Ascending aorta (tissue), 2 donors: ENCODE data around the gene RARS2. TPM values are rescaled to one million over a fixed set of nuclear protein-coding genes. Genes with fewer than 3 reads are reported as not detected.
A peak's percentile ranks its signal among the peaks of the same experiment; 100 is the strongest.

Experiments used
- DNase-seq, 2 donors: peaks; one replicate each; pipeline ENCODE4 v3.0.0-alpha.2; 2019; ENCODE audit warnings: low spot score in 2 of 2
- H3K27ac ChIP-seq, 2 donors: fragments of 200-600 bp; sonication (generic); one replicate each; pipeline ENCODE4 v1.5.1; 2016 to 2017; ENCODE audit warnings: mild to moderate bottlenecking in 1 of 2
- H3K27me3 ChIP-seq: fragments of 200-600 bp; sonication (generic); one replicate; pipeline ENCODE4 v1.5.1; 2017
- H3K36me3 ChIP-seq, 2 donors: fragments of 200-600 bp; sonication (generic); one replicate each; pipeline ENCODE4 v1.5.1; 2016
- H3K4me1 ChIP-seq, 2 donors: fragments of 200-600 bp; sonication (generic); one replicate each; pipeline ENCODE4 v1.5.1; 2016 to 2017; ENCODE audit warnings: mild to moderate bottlenecking in 1 of 2
- H3K4me3 ChIP-seq, 2 donors: fragments of 200-600 bp; sonication (generic); one replicate each; pipeline ENCODE4 v1.5.1; 2016 to 2017; ENCODE audit warnings: mild to moderate bottlenecking in 1 of 2
- H3K9me3 ChIP-seq, 2 donors: fragments of 200-600 bp; sonication (generic); one replicate each; pipeline ENCODE4 v1.5.1; 2016
- CTCF ChIP-seq, 3 experiments: fragments of 200-600 bp in 2 of 3; fragments of 450-650 bp in 1 of 3; sonication (generic) in 2 of 3; IDR thresholded peaks; one replicate each; pipeline ENCODE4 v1.5.1; 2016 to 2019; ENCODE audit warnings: antibody characterized with exemption in 3 of 3, mild to moderate bottlenecking in 1 of 3, moderate library complexity in 1 of 3
- intact Hi-C: fragments of 100-400 bp; cut with DNase I; formaldehyde crosslinking; loops from one replicate; pipeline ENCODE4 v1.15.1; 2023
- total RNA-seq: library from RNA; depleted of rRNA; stranded (reverse); fragments of >200 nt; gene quantifications from one replicate; pipeline ENCODE4 v1.1.0, GENCODE V29; 2016

The RARS2 gene
- total RNA-seq, 1 donor from 2014 or later: 1.7 TPM

DNA sequence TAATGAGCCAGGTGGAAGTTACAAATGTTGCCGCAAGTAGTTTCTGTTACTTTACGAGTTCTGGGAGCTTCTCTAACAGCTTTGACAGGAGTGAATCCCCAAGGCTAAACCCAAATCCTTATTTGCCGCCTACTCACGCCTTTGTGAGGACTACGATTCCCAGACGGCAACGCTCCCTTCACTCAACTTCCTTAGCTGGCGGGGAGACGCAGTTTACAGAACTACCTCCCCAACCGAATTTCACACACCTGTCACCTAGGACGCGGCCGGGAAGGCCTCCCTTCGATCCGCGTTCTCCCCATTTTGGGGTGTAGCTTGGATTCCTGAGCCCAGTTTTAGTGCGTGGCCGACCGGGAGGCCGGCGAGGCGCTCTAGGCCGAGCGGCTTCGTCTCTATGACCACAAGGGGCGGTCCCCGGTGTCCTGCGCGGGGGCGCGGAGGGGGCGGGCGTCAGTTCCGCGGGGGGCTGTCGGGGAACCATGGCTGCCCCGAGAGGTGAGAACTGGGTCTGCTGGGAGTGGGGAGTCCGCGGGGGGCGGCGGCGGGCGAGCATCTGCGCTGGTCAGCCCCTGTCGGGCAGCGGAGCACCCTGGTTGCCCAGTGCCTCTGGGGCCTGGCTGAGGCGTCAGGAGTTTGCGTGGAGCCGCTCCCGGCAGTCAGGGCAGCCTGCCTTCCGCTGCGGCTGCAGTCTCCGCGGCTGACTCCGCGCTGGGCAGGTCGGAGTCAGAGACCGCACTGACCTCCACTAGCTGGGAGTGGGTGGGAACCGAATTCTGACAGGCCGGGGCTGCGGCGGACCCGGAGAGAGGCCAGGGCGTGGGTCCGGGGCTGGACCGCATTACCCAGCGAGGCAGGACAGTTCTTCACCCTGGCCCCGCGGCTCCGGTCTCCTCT, 117.0 kb downstream of the RARS2 start, which contains the start of gene SLC35A1:
Gene SLC35A1, plus strand, starts transcription at position 450 of the 894 bp plus-strand sequence. Its CDS starts 30 bp downstream, at position 480.
- no peaks in the 10 kb centered on the region for H3K27me3 ChIP-seq
- peak in 1 of 3 experiments; percentile 15 for TF ChIP-seq CTCF (IDR thresholded peaks at IDR 0.05)
- intact Hi-C loops: loop anchor here (1.0 to 5.0 kb wide), 5 partner anchors 64 to 315 kb away; partner anchors contain the start of genes AKIRIN2, ORC3, SMIM8 and ZNF292

GRCh38 chr6:87465051-87465450, 124.7 kb downstream of the RARS2 start:
- no peak for DNase-seq
- Histone ChIP-seq H3K4me3 (no peak overlapping the region), H3K27me3 (no peaks in the 10 kb centered on the region), H3K4me1 (no peaks in the 10 kb centered on the region), H3K9me3 (no peaks in the 10 kb centered on the region), H3K27ac (no peak overlapping the region), H3K36me3 (no peaks in the 10 kb centered on the region)
- intact Hi-C loops: no loop called here
- TF ChIP-seq CTCF (IDR thresholded peaks at IDR 0.05): no peak

More for the DNA sequence above, 117.0 kb downstream of the RARS2 start, which contains the start of gene SLC35A1:
- peak within 1 kb of the TSS; percentile 82 to 93 for H3K27ac ChIP-seq
- H3K4me1 ChIP-seq: peaks cover 0 to 3% of the 10 kb centered on the region in 2 donors
- H3K36me3 ChIP-seq: no peaks in the 10 kb centered on the region
- H3K4me3 ChIP-seq: peak within 1 kb of the TSS; percentile 85 to 96
- DNase-seq: peak; percentile 30 to 92
- no peaks in the 10 kb centered on the region for H3K9me3 ChIP-seq

Other genes with a start within 250 kb of the RARS2 start
- not detected for gene C6orf163, start 245.2 kb downstream of the RARS2 start, total RNA-seq
- 1.4 TPM for gene CFAP206, start 182.0 kb downstream of the RARS2 start, total RNA-seq
- 7.9 TPM for gene SLC35A1, start 117.0 kb downstream of the RARS2 start, total RNA-seq
- 12.9 TPM for gene ORC3, start 148 bp upstream of the RARS2 start, total RNA-seq
- 39.1 TPM for gene AKIRIN2, start 112.2 kb upstream of the RARS2 start, total RNA-seq